ENCODE measurements around the gene INAFM2.

GRCh38 chr15:40285554-40286011 is 37.9 kb upstream of the INAFM2 start:
- TF ChIP-seq POLR2A (IDR thresholded peaks at IDR 0.05; ENCODE audit: low read length) (no peak), GATA1 (IDR thresholded peaks at IDR 0.05; ENCODE audit: low read depth, low read length) (no peak)
